Measurements from ENCODE around the gene WEE1. TPM values are rescaled to one million over a fixed set of nuclear protein-coding genes. Genes with fewer than 3 reads are reported as not detected.

WEE1 gene
- total RNA-seq, 4 donors from 2014 or later, result 14.4 to 40.4 (median 26.2) TPM

DNA sequence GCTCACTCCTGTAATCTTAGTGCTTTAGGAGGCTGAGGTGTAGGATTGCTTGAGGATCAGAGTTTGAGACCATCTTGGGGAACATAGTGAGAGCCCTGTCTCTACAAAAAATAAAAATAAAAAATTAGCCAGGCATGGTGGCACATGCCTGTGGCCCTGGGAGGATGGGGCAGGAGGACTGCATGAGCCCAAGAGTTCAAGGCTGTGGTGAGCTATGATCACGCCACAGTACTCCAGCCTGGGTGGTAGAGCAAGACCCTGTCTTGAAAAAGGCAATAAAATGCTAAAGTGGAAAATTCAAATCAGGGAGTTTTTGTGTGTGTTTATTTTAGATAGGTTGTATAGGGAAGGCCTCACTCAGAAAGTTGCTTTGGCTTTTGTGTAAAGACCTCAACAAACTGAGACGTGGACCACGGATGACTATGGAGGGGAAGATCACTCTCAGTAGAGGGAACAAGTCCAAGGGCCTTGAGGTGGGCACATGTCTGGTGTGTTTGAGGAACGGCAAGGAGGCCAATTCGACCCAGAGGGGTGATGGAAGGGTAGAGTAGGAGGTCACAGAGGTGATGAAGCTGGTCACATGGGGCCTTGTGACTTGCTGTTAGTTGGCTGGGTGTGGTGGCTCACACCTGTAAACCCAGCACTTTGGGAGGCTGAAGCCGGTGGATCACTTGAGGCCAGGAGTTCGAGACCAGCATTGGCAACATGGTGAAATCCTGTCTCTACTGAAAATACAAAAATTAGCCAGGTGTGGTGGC lies 35.7 kb downstream of the WEE1 start:
- Histone ChIP-seq H3K27me3 (no peaks in the 10 kb centered on the region), H3K4me1 (peaks cover 0 to 5% (median 0%) of the 10 kb centered on the region in 4 donors)
- DNase-seq, result no peak

DNA sequence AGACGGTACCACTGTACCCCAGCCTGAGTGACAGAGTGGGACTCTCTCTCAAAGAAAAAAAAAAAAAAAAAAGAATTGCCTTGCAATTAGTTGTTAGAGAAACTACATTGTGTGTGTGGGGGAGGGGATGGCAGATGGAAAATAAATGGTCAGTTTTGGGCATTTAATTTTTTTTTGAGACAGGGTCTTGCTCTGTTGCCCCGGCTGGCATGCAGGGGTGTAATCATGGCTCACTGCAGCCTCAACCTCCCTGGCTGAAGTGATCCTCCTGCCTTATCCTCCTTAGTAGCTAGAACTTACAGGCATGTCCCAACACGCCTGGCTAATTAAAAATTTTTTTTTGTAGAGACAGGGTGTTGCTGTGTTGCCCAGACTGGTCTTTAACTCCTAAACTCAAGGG lies 36.4 kb downstream of the WEE1 start:
- H3K4me3 ChIP-seq, result no peak overlapping the region
- TF ChIP-seq, protein P1, sequence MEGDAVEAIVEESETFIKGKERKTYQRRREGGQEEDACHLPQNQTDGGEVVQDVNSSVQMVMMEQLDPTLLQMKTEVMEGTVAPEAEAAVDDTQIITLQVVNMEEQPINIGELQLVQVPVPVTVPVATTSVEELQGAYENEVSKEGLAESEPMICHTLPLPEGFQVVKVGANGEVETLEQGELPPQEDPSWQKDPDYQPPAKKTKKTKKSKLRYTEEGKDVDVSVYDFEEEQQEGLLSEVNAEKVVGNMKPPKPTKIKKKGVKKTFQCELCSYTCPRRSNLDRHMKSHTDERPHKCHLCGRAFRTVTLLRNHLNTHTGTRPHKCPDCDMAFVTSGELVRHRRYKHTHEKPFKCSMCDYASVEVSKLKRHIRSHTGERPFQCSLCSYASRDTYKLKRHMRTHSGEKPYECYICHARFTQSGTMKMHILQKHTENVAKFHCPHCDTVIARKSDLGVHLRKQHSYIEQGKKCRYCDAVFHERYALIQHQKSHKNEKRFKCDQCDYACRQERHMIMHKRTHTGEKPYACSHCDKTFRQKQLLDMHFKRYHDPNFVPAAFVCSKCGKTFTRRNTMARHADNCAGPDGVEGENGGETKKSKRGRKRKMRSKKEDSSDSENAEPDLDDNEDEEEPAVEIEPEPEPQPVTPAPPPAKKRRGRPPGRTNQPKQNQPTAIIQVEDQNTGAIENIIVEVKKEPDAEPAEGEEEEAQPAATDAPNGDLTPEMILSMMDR (IDR thresholded peaks at IDR 0.05), result no peak
- TF ChIP-seq POLR2A (IDR thresholded peaks at IDR 0.05), result no peak
- no peaks in the 10 kb centered on the region for H3K36me3 ChIP-seq
- peaks cover 0 to 6% (median 2%) of the 10 kb centered on the region in 4 donors for H3K4me1 ChIP-seq
- H3K27ac ChIP-seq, result no peak overlapping the region
- no peak for DNase-seq
- H3K9me3 ChIP-seq, result no peaks in the 10 kb centered on the region
- no peaks in the 10 kb centered on the region for H3K27me3 ChIP-seq

More for the DNA sequence above, 35.7 kb downstream of the WEE1 start:
- no peak overlapping the region for H3K27ac ChIP-seq
- H3K9me3 ChIP-seq, result no peaks in the 10 kb centered on the region
- no peak overlapping the region for H3K4me3 ChIP-seq
- TF ChIP-seq, protein P1 (IDR thresholded peaks at IDR 0.05), result no peak
- TF ChIP-seq POLR2A (IDR thresholded peaks at IDR 0.05), result no peak
- H3K36me3 ChIP-seq, result no peaks in the 10 kb centered on the region

DNA sequence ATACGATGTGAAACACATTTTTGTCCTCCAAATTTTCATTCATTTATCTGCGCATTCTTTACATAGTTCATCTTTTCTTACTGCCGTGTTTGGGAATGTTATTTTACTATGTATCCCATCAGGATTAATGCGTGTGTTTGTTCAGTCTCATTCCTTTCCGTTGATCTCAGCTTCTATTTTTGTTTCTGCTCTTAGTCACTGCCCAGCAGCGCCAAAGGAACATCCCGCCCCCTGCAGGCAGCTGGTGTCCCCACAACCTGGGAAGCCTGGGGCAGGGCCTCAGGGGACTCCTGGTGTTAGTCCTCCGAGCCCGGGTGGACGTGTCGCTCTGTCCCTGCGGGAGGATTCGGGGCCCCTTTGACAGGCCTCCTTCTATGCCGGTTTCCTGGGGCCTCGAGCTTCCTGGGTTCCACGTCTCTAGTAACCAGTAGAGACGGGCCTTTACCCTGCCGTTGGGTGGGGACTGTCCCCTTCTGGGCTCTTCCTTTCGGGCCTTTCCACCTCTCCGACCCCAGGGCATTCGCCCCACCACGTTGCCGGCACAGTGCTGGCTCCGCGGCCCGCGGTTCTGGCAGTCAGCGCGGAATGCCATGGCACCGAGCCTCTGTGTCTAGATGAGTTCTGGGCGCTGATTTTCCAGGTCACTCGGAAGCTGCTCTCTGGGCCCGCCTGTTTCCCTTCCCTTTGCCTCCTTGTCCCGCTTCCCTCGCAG lies 39.8 kb downstream of the WEE1 start:
- Histone ChIP-seq H3K4me3 (peak overlapping the region; percentile 40 to 58 (median 50)), H3K27me3 (no peaks in the 10 kb centered on the region)
- TF ChIP-seq, protein P1 (IDR thresholded peaks at IDR 0.05), result peak; percentile 93 to 97 (median 96)
- TF ChIP-seq POLR2A (IDR thresholded peaks at IDR 0.05), result peak; percentile 56 to 66

DNA sequence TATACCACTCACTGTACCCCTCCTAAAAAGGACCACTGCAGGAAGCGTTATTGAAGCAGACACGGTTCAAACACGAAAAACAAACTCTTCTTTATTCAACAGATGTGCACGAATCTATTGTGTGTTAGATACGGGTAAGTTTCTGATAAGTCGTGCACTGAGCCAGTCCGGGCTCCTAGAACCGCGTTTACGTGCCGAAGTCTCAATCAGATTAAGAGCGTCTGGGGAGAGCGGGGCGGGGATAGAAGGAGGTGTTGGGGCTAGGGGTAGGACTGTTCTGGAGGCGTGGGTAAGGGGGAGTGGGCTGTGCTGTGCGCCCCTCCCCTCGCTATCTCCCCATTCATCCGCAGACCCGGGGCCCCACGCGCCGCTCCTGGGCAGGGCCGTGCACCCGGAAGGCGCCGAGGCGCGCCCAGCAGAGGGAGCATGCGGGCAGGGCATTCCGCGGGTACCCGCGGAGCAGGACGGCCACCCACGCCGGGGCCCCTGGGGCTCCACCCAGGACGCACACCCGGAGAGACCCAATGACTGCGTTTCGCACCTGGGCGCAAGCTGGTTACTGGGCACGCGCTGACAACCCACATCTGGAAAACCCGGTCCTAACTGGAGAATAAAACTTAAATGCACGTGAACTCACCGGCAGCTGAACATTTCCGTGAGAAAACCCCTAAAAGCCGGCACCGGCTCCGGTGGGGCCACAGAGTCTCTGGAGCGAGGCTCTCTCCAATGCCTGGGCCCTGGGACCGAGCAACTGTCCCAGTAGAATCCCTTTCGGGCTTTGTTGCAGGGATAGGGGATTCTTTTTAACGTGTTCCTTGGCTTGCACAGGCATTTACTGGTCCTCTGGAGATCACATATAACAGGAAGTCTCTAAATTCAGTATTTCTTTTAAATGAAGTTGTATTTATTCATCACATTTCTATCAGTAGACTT lies 40.6 kb downstream of the WEE1 start:
- peak; percentile 8 to 31 for TF ChIP-seq POLR2A (IDR thresholded peaks at IDR 0.05)
- TF ChIP-seq, protein P1 (IDR thresholded peaks at IDR 0.05), result peak; percentile 58 to 94 (median 88)
- no peaks in the 10 kb centered on the region for H3K36me3 ChIP-seq
- peak overlapping the region; percentile 92 to 93 (median 92) for H3K27ac ChIP-seq
- no peaks in the 10 kb centered on the region for H3K9me3 ChIP-seq
- DNase-seq, result peak; percentile 89 to 95 (median 93)
- H3K4me3 ChIP-seq, result peak overlapping the region; percentile 40 to 58 (median 50)
- peaks cover 0 to 10% (median 2%) of the 10 kb centered on the region in 4 donors for H3K4me1 ChIP-seq
- no peaks in the 10 kb centered on the region for H3K27me3 ChIP-seq

More for the DNA sequence above, 39.8 kb downstream of the WEE1 start:
- Histone ChIP-seq H3K36me3 (no peaks in the 10 kb centered on the region), H3K27ac (peak overlapping the region; percentile 92 to 93 (median 92)), H3K9me3 (no peaks in the 10 kb centered on the region), H3K4me1 (peaks cover 0 to 10% (median 2%) of the 10 kb centered on the region in 4 donors)
- DNase-seq, result peak; percentile 88 to 97 (median 94)

DNA sequence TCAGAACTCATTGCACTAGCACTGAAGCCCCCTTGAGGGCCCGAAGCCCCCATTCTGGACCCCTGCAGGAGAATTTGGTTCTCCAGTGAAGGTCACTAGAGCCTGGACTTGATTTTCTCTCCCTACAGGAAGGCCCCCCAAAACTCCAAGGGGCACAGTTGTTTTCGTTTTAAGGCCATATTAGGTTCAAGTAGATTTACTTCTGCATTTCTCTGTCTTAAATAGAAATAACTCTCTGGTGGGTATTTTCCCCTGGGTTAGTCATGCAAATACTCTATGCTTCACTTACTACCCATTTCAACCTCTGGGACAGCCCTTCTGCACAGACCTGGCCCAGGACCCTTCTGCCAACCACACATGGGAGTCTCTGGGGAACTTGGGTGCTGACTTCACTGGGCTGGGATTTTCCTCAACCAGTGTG lies 41.6 kb downstream of the WEE1 start:
- H3K4me3 ChIP-seq, result no peak overlapping the region
- H3K9me3 ChIP-seq, result no peaks in the 10 kb centered on the region
- TF ChIP-seq POLR2A (IDR thresholded peaks at IDR 0.05), result no peak
- TF ChIP-seq, protein P1 (IDR thresholded peaks at IDR 0.05), result no peak
- H3K27me3 ChIP-seq, result no peaks in the 10 kb centered on the region
- no peaks in the 10 kb centered on the region for H3K36me3 ChIP-seq
- peaks cover 0 to 10% (median 2%) of the 10 kb centered on the region in 4 donors for H3K4me1 ChIP-seq
- H3K27ac ChIP-seq, result peak overlapping the region; percentile 92 to 93 (median 92)
- peak in 2 of 3 donors; percentile 70 to 75 for DNase-seq

All from Peyer's patch (tissue), 4 donors.